ENCODE measurements around the gene ACAA1. TPM values are rescaled to one million over a fixed set of nuclear protein-coding genes. Genes with fewer than 3 reads are reported as not detected.

The ACAA1 gene
- total and polyA plus RNA-seq, 10 of the 15 experiments (the other 5 are each of a cell fraction or from before 2014, with no cell fraction given), result 5.7 to 85.4 (median 60.6) TPM

- TF ChIP-seq MEF2B (IDR thresholded peaks at IDR 0.05; ENCODE audit: partially characterized antibody, poor library complexity, severe bottlenecking) (no peak), EED (IDR thresholded peaks at IDR 0.05; ENCODE audit: low read depth) (no peak), DPF2 (IDR thresholded peaks at IDR 0.05) (peak; percentile 38), RUNX3 (IDR thresholded peaks at IDR 0.05; ENCODE audit: low read length) (peak; percentile 17; the same call in 1 of the 2 replicates), NRF1 (conservative IDR thresholded peaks at IDR 0.05; ENCODE audit: low read depth, low read length) (no peak), TCF12 (IDR thresholded peaks at IDR 0.05; ENCODE audit: low read depth, low read length) (no peak), LARP7 (IDR thresholded peaks at IDR 0.05) (no peak; the same call in none of the 2 replicates)
These were observed 28.9 kb upstream of the ACAA1 start (continued) for GRCh38 chr3:38165722-38166387.

GRCh38 chr3:38164952-38165721 is 28.2 kb upstream of the ACAA1 start, which contains the start of gene OXSR1:
Gene OXSR1, plus strand, starts transcription at chr3:38165537. Its CDS starts 340 bp downstream, at chr3:38165877.
- intact Hi-C loops (cut with micrococcal nuclease; ENCODE audit: unreplicated experiment) (loop anchor here (1.0 to 5.0 kb wide), 2 partner anchors 27 to 47 kb away; partner anchors contain the start of gene MYD88), in situ Hi-C loops (cut with MboI) (no loop called here)
- H3K79me2 ChIP-seq (ENCODE audit: control insufficient read depth, insufficient read depth, low read length), result peaks cover 48% of the 10 kb centered on the region
- ATAC-seq (peak; percentile 89), DNase-seq (ENCODE audit: low read depth, low spot score) (peak; percentile 100), FAIRE-seq (peak; percentile 97)
- peaks cover 4% of the 10 kb centered on the region; the same call in 1 of the 2 replicates for H3K4me1 ChIP-seq (ENCODE audit: control insufficient read depth, insufficient read depth, low read length)
- WGBS (ENCODE audit: insufficient coverage, insufficient replicate concordance, low lambda C conversion rate, missing lambda C conversion rate), result 1% methylated on average over 57 of the region's 57 CpGs
- H3K27ac ChIP-seq (ENCODE audit: control insufficient read depth, insufficient read depth), result peak within 1 kb of the TSS; percentile 100
- H3K36me3 ChIP-seq (ENCODE audit: control insufficient read depth in 2 of 2, insufficient read depth in 2 of 2, low read length in 1 of 2), result no peaks in the 10 kb centered on the region
- ChIA-PET RAD21 (ENCODE audit: unreplicated experiment) (interaction anchor here (0.8 to 5.5 kb wide), 10 partner anchors 9 to 182 kb away, joined by 3 to 62 read pairs (median 8); partner anchors contain the start of genes ACAA1, MYD88 and XYLB), CTCF (interaction anchor here (0.8 to 6.1 kb wide), 9 partner anchors 11 to 182 kb away, joined by 3 to 74 read pairs (median 4); partner anchors contain the start of genes ACAA1, MYD88 and XYLB), POLR2A (interaction anchor here (0.7 to 6.1 kb wide), 12 partner anchors 10 to 1173 kb away, joined by 3 to 146 read pairs (median 4); partner anchors contain the start of genes ACAA1, DLEC1 and MYD88), SMC1A (ENCODE audit: uncharacterized antibody, unreplicated experiment) (interaction anchor here (1.1 to 5.8 kb wide), 9 partner anchors 13 to 181 kb away, joined by 3 to 92 read pairs (median 6); partner anchors contain the start of genes ACAA1, MYD88 and XYLB)
- peaks cover 2% of the 10 kb centered on the region; the same call in 1 of the 3 replicates for H3K9me3 ChIP-seq (replicated peaks; ENCODE audit: control insufficient read depth, insufficient read depth, low read length)
- peak within 1 kb of the TSS; percentile 91 for H3K4me2 ChIP-seq (ENCODE audit: control insufficient read depth, insufficient read depth)
- H2AFZ ChIP-seq (ENCODE audit: control insufficient read depth, low read depth, low read length), result peak within 1 kb of the TSS; percentile 100
- no peaks in the 10 kb centered on the region for H3K27me3 ChIP-seq (replicated peaks in 1 of 2; ENCODE audit: control insufficient read depth in 2 of 2, insufficient read depth in 2 of 2, low read length in 1 of 2)
- peak within 1 kb of the TSS; percentile 92 for H3K4me3 ChIP-seq
- 0 out of 2 replicates have a peak, but pooled peaks cover 4% of the 10 kb centered on the region for H4K20me1 ChIP-seq (ENCODE audit: control insufficient read depth, insufficient read depth)
- BruUV-seq (replicated peaks), result no TSS peak
- peak within 1 kb of the TSS; percentile 92 for H3K9ac ChIP-seq (ENCODE audit: control insufficient read depth, insufficient read depth, low read length)
- TF ChIP-seq TAF1 (IDR thresholded peaks at IDR 0.05; ENCODE audit: borderline replicate concordance, low read depth, low read length), result no peak; the same call in 1 of the 2 replicates
- no peak for TF ChIP-seq TARDBP (IDR thresholded peaks at IDR 0.05; ENCODE audit: borderline replicate concordance)
- TF ChIP-seq, protein P1, sequence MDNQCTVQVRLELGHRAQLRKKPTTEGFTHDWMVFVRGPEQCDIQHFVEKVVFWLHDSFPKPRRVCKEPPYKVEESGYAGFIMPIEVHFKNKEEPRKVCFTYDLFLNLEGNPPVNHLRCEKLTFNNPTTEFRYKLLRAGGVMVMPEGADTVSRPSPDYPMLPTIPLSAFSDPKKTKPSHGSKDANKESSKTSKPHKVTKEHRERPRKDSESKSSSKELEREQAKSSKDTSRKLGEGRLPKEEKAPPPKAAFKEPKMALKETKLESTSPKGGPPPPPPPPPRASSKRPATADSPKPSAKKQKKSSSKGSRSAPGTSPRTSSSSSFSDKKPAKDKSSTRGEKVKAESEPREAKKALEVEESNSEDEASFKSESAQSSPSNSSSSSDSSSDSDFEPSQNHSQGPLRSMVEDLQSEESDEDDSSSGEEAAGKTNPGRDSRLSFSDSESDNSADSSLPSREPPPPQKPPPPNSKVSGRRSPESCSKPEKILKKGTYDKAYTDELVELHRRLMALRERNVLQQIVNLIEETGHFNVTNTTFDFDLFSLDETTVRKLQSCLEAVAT (IDR thresholded peaks at IDR 0.05), result peak; percentile 77
- TF ChIP-seq, protein P2, sequence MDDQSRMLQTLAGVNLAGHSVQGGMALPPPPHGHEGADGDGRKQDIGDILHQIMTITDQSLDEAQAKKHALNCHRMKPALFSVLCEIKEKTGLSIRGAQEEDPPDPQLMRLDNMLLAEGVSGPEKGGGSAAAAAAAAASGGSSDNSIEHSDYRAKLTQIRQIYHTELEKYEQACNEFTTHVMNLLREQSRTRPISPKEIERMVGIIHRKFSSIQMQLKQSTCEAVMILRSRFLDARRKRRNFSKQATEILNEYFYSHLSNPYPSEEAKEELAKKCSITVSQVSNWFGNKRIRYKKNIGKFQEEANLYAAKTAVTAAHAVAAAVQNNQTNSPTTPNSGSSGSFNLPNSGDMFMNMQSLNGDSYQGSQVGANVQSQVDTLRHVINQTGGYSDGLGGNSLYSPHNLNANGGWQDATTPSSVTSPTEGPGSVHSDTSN (IDR thresholded peaks at IDR 0.05; ENCODE audit: insufficient replicate concordance, low read depth, low read length), result peak; percentile 95
- peak; percentile 70 for TF ChIP-seq MXI1 (IDR thresholded peaks at IDR 0.05; ENCODE audit: low read depth, low read length)
- TF ChIP-seq, protein P3, sequence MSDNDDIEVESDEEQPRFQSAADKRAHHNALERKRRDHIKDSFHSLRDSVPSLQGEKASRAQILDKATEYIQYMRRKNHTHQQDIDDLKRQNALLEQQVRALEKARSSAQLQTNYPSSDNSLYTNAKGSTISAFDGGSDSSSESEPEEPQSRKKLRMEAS (IDR thresholded peaks at IDR 0.05; ENCODE audit: low read depth, low read length), result no peak; the same call in 1 of the 2 replicates
- no peak for TF ChIP-seq TCF7 (IDR thresholded peaks at IDR 0.05; ENCODE audit: borderline replicate concordance)
- peak; percentile 99 for TF ChIP-seq CREM (IDR thresholded peaks at IDR 0.05; ENCODE audit: low read depth)
- peak; percentile 21; the same call in 1 of the 2 replicates for TF ChIP-seq SMAD5 (IDR thresholded peaks at IDR 0.05; ENCODE audit: low read depth)
- no peak for TF ChIP-seq BMI1 (IDR thresholded peaks at IDR 0.05; ENCODE audit: borderline replicate concordance)
- peak in 1 of 2 experiments; percentile 73; a peak in 1 of 4 replicates for TF ChIP-seq SRF (IDR thresholded peaks at IDR 0.05; ENCODE audit: low read depth in 2 of 2, low read length in 2 of 2)
- peak; percentile 90 for TF ChIP-seq NR2C1 (IDR thresholded peaks at IDR 0.05)

Measured in GM12878 (cell line).